HepG2 (cell line): ENCODE measurements around the gene ZNF747. TPM values are rescaled to one million over a fixed set of nuclear protein-coding genes. Genes with fewer than 3 reads are reported as not detected.

Experiments
- BCLAF1 ChIP-seq: fragments of 450-650 bp; IDR thresholded peaks from 2 replicates; pipeline ENCODE4 v1.6.1; 2017; ENCODE audit warnings: mild to moderate bottlenecking
- DDIT3 ChIP-seq: sonication (generic); formaldehyde crosslinking; IDR thresholded peaks from 2 replicates; pipeline ENCODE4 v1.4.0; 2020; ENCODE audit warnings: mild to moderate bottlenecking, missing genetic modification reagents
- EEA1 ChIP-seq: sonication (generic); formaldehyde crosslinking; IDR thresholded peaks from 2 replicates; pipeline ENCODE4 v1.5.1; 2020; ENCODE audit warnings: mild to moderate bottlenecking, missing genetic modification reagents, borderline replicate concordance
- HNF1B ChIP-seq: sonication (generic); formaldehyde crosslinking; IDR thresholded peaks from 2 replicates; pipeline ENCODE4 v1.5.1; 2020; ENCODE audit warnings: mild to moderate bottlenecking, moderate library complexity, missing genetic modification reagents
- IRF9 ChIP-seq: sonication (generic); formaldehyde crosslinking; IDR thresholded peaks from 2 replicates; pipeline ENCODE4 v1.8.0; 2022; ENCODE audit warnings: missing genetic modification reagents, mild to moderate bottlenecking, borderline replicate concordance
- KDM3A ChIP-seq: IDR thresholded peaks from 2 replicates; pipeline ENCODE4 v1.6.1; 2018; ENCODE audit warnings: low read depth, missing compliant biosample characterization
- NCOA1 ChIP-seq: sonication (generic); formaldehyde crosslinking; IDR thresholded peaks from 2 replicates; pipeline ENCODE4 v1.9.0; 2021; ENCODE audit warnings: missing genetic modification reagents
- NFE2L1 ChIP-seq: sonication (generic); formaldehyde crosslinking; IDR thresholded peaks from 2 replicates; pipeline ENCODE4 v1.4.0; 2020; ENCODE audit warnings: missing genetic modification reagents, mild to moderate bottlenecking, borderline replicate concordance
- ONECUT2 ChIP-seq: sonication (generic); formaldehyde crosslinking; IDR thresholded peaks from 2 replicates; pipeline ENCODE4 v1.4.0; 2020; ENCODE audit warnings: missing genetic modification reagents
- REXO4 ChIP-seq: sonication (generic); formaldehyde crosslinking; IDR thresholded peaks from 2 replicates; pipeline ENCODE4 v1.8.0; 2022; ENCODE audit warnings: missing genetic modification reagents, mild to moderate bottlenecking, borderline replicate concordance
- TEAD3 ChIP-seq: optimal IDR thresholded peaks from 2 replicates; pipeline ENCODE3; 2016; ENCODE audit warnings: borderline replicate concordance
- ZFP90 ChIP-seq: sonication (generic); formaldehyde crosslinking; IDR thresholded peaks from 2 replicates; pipeline ENCODE4 v1.8.0; 2022; ENCODE audit warnings: missing genetic modification reagents, mild to moderate bottlenecking, inconsistent platforms, borderline replicate concordance
- ZNF263 ChIP-seq: sonication (generic); formaldehyde crosslinking; IDR thresholded peaks from 2 replicates; pipeline ENCODE4 v1.4.0; 2020; ENCODE audit warnings: missing genetic modification reagents
- ZNF276 ChIP-seq: sonication (generic); formaldehyde crosslinking; IDR thresholded peaks from 2 replicates; pipeline ENCODE4 v1.4.0; 2020; ENCODE audit warnings: mild to moderate bottlenecking, low read depth, missing genetic modification reagents
- ZNF703 ChIP-seq: sonication (generic); formaldehyde crosslinking; IDR thresholded peaks from 2 replicates; pipeline ENCODE4 v1.5.1; 2020; ENCODE audit warnings: missing genetic modification reagents, mild to moderate bottlenecking, moderate library complexity, borderline replicate concordance
- ZNF878 ChIP-seq: sonication (generic); formaldehyde crosslinking; IDR thresholded peaks from 2 replicates; pipeline ENCODE4 v1.8.1; 2023; ENCODE audit warnings: mild to moderate bottlenecking, missing genetic modification reagents, moderate library complexity
- ZSCAN29 ChIP-seq: sonication (generic); formaldehyde crosslinking; conservative IDR thresholded peaks from 2 replicates; pipeline ENCODE4 v1.4.0; 2020; ENCODE audit warnings: mild to moderate bottlenecking, missing genetic modification reagents
- ZXDC ChIP-seq: sonication (generic); formaldehyde crosslinking; IDR thresholded peaks from 2 replicates; pipeline ENCODE4 v1.5.0; 2020; ENCODE audit warnings: mild to moderate bottlenecking, missing genetic modification reagents
- polyA plus RNA-seq, 8 experiments: library from polyadenylated mRNA; depleted of rRNA in 3 of 8; stranded (reverse) in 7 of 8; unstranded in 1 of 8; fragments of >200 nt; fragmentation: Illumina TruSeq in 4 of 8; extraction: Trizol in 4 of 8; gene quantifications; 2 replicates each; pipeline versions ENCODE4 v1.2.1 to v1.2.3, GENCODE V29; 2011 to 2016; ENCODE audit warnings: low read depth in 4 of 8, missing spikeins in 1 of 8, mixed read lengths in 1 of 8; ENCODE audit not compliant: insufficient read depth in 1 of 8
- total RNA-seq, 5 experiments: library from RNA; depleted of rRNA; stranded (reverse); fragments of >200 nt; fragmentation: Illumina TruSeq; extraction: Trizol; gene quantifications; 2 replicates each; pipeline ENCODE4 v1.2.3, GENCODE V29; 2016; ENCODE audit warnings: low read depth in 1 of 5

The ZNF747 gene
- total and polyA plus RNA-seq, 2 of the 13 experiments (the other 11 are each of a cell fraction or from before 2014, with no cell fraction given) = 7.2 to 10.2 TPM

GRCh38 chr16:30526823-30527634, 7.6 kb downstream of the ZNF747 start (continued):
- no peak for TF ChIP-seq NFE2L1 (CRISPR knock-in tag)
- TF ChIP-seq BCLAF1 = no peak
- TF ChIP-seq HNF1B (CRISPR knock-in tag) = peak; percentile 79; the same call in 1 of the 2 replicates
- TF ChIP-seq REXO4 = no peak
- no peak for TF ChIP-seq DDIT3 (CRISPR knock-in tag)
- TF ChIP-seq NCOA1 = peak; percentile 81; the same call in 1 of the 2 replicates
- TF ChIP-seq TEAD3 = peak; percentile 21
- TF ChIP-seq IRF9 (CRISPR knock-in tag) = peak; percentile 58; the same call in 1 of the 2 replicates
- TF ChIP-seq ZNF263 = peak; percentile 97
- TF ChIP-seq ZXDC (CRISPR knock-in tag) = 0 out of 2 replicates have a peak, but pooled peaks have one; percentile 46
- TF ChIP-seq ZSCAN29 (CRISPR knock-in tag) = no peak
- TF ChIP-seq KDM3A (CRISPR knock-in tag) = no peak; the same call in 1 of the 2 replicates
- no peak; the same call in 1 of the 2 replicates for TF ChIP-seq ZFP90 (CRISPR knock-in tag)
- no peak for TF ChIP-seq ONECUT2 (CRISPR knock-in tag)
- TF ChIP-seq ZNF276 = no peak
- no peak for TF ChIP-seq ZNF878
- no peak for TF ChIP-seq EEA1 (CRISPR knock-in tag)
- TF ChIP-seq ZNF703 = no peak
